SHP77 treated with DMSO at 0.1 percent for 48 hours (cell line): ENCODE results near the gene DSCAML1.
"Not testable (repeated sequence)": the region's sequence is repeated elsewhere in the genome, so short reads cannot be mapped to it uniquely, and the experiment has no call there.

ENCODE experiments used
- DNase-seq: peaks from one replicate; lab custom pipeline; 2025; lab: John Stamatoyannopoulos, UW

The DSCAML1 gene

DNA sequence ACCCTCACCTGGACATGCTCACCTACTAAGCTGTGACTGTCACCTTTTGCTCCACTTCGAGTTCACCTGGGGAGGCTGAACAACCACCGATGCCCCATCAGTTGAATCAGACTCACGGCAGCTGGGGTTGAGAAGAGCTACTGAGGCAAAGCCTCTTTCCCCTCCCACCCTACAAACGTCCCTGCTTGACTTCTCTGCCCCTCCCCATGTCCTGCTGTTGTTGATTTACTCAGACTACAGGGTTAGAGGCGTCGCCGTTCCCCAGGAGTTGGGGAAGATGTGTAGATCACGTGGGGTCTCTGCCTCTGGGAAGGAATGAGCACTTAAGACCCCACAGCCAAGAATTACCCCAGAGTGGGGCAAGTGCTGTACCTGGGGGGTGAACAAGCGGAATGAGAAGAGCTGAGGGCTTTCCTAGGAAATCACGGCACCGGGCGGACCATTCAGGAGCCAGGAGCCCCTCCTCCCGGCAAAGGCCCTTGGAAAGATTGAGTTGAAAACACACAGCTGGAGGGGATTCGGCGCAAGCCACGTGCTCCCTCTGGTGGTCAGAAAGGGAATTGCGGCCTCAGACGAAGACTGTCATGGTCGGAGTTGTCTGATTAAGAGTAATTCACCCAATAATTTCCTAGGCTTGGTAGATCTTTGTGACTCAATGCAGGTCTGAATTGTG is 20.5 kb upstream of the DSCAML1 start:
- peak; percentile 16 for DNase-seq

DNA sequence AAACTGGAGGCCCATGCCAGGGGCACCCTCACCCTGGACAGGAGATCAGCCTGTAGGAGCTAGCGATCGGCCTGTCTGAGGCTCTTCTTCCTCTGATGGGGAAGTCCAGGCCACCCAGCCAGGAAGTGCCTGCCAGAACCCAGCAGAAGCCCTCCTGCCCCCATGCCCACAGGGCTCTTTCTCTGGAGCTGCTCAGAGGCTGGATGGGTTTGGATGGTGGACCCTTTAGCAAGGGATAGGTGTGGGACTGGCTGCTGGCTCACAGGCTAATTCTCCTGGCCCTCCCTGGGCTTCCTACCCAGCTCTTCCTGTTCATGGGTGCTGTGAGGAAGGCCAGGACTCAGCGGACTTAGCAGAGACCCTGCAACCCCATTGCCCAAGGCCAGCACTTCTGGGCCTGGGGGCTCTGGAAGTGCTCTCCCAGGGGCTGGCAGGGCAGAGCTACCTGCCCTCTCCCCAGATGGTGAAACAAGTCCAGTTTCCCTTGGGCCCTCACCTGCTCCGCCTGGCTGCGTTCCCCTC is 19.9 kb upstream of the DSCAML1 start:
- DNase-seq, result no peak

DNA sequence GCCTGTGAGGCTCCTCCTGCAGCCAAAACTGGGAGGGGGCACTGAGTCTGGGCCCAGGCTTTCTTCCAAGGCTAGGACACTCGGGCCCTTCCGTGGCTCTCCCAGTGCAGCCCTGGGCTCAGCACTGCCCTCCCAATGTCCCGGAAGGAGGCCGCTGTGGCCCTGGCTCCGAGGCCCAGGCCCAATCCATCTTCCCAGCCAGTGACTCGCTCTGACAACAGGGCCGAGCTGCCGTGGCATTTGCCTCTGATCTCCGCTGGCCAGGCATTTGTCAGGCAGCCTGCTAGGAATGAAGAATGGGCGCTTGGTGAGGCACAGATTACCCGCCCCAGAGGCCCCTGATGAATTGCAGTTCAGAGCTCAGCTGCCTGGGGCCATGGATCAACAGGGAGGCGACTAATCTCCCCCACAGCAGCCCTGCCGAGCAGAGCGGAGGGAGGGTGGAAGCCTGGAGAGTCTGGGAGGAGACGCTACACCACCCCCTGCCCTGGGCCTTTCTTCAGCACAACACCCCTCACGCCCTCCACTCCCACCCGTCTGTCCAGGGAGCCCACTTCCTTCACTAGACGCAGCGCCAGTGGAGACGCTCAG is 19.2 kb upstream of the DSCAML1 start:
- no peak for DNase-seq

DNA sequence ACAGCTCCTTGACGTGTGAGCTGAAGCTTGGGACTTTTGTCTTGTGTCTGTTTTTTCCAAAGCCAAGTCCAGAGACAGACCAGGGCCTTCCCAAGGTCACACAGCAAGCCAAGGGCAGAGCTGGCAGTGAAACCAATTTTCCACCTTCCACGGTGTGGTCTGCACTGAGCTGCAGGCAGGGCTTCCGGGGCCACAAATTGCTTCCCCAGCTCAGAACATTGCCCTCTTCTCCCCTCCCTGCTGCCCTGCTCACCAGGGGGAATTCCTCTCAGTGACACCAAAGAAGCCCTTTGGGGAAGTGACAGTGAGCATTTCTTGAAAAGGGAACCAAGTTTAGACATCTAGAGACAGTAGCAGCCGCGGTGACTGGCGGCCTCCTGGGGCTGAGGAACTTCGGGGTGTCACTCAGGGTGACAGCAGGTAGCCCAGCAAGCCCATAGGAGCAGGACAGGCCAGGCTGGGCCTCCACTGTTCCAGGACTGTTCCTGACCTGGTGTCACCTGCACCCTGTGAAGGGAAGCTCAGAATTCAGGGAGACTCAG is 18.3 kb upstream of the DSCAML1 start:
- DNase-seq, result no peak

DNA sequence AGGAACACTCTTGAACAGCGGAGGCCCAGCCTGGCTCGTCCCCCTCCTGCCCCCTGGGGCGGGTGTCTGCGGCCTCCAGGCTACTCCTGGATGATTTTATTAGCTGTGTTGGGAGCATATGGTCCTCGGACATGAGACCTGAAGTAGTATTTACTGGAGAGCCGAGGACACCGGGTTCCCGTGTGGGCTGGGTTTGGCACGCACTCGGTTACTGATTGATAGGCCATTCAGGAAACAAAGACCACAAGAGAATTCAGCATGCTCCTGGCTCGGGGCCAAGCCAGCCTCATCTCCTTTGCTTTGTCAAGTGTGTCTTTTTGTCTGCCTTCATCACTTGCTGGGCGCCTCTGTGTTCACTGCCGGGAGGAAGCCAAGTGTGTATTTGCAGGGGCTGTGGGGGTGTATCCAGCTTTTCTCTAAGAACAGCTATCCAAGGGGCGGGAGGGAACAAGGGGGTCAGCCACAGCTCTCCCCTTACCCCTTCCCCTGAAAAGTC is 17.8 kb upstream of the DSCAML1 start:
- no peak for DNase-seq

DNA sequence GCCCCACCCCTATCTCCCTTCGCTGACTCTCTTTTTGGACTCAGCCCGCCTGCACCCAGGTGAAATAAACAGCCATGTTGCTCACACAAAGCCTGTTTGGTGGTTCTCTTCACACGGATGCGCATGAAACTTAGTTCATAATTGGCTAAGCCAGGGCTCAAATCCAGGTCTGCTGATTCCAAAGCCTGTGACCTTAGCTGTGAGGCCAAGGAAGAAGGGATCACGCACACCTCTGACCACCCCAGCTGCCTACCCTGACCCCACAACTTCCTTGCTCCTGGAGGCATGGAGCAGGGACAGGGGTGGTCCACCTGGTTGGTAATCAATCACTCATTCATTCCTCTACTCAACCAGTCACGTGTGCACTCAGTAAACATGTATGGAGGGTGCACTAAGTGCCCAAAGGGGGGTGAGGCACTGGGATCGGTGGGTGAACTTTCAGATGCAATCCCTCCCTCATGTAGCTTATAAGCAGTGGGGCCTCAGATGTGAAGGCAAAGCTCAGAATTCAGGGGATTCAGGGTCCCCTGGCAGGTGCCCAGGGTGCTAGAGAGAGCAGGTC is 17.3 kb upstream of the DSCAML1 start:
- DNase-seq, result no peak

DNA sequence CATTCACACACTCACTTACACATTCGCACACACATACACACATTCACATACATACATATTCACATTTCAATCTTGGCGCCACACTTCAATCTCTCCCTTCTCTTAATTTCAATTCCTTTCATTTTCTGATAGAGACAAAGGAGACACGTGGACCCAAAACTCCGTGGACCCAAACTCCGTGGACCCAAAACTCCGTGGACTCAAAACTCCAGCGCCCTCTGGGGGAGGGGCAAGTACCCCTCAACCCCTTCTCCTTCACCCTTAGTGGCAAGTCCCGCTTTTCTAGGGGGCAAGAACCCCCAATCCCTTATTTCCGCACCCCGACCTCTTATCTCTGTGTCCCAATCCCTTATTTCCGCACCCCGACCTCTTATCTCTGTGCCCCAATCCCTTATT is 13.0 kb upstream of the DSCAML1 start:
- DNase-seq, result not testable (repeated sequence)

DNA sequence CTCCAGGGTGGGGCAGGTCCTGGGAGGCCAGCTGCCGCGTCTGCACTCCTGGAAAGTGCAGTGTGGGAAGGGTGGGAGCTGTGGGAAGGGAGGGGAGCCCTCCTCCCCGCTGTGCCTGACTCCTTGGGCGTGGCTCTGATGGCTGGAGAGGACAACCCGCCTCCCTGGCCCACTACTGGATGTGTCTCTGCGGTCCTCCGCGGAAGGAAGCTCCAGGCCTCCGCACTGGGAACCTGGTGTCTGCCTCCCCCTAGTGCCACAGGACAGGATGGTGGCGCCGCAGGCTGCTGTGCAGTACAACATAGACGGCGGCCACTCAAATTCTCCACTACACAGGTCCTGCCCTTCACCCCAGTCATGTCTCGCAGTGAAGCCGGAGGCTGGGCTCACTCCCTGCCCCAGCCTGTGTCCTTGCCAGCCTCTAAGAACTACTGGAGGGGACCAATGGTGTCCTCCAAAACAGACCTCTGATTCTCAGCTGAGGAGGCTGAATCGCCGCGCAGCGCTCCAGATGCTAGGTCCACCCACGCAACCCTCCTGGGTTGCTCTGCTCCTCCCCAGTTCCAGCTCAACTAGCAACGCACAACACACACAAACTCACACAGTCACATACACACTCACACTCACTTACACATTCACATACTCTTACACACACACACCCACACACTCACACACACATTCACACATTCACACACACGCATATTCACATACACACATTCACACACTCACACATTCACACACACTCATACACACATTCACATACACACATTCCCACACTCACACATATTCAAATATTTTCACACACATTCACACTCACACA is 12.4 kb upstream of the DSCAML1 start:
- peak; percentile 53 for DNase-seq

DNA sequence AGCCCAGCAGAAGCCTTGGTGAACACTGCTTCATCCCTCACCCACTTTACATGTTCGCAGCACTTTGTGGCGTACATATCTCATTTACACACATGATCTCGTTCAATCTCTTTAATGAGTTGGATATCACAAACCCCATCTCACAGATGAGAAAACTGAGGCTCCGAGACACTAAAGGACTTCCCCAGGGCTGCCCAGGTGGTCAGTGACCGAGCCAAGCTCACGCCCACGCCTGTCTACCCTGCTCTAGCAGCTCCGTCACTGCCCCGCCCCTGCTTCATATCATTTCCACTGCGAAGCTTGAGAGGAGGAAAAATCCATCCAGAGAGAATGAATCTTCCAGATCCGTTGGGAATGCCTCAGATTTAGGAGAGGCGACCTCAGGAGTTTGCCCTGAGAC is 11.8 kb upstream of the DSCAML1 start:
- DNase-seq, result no peak

DNA sequence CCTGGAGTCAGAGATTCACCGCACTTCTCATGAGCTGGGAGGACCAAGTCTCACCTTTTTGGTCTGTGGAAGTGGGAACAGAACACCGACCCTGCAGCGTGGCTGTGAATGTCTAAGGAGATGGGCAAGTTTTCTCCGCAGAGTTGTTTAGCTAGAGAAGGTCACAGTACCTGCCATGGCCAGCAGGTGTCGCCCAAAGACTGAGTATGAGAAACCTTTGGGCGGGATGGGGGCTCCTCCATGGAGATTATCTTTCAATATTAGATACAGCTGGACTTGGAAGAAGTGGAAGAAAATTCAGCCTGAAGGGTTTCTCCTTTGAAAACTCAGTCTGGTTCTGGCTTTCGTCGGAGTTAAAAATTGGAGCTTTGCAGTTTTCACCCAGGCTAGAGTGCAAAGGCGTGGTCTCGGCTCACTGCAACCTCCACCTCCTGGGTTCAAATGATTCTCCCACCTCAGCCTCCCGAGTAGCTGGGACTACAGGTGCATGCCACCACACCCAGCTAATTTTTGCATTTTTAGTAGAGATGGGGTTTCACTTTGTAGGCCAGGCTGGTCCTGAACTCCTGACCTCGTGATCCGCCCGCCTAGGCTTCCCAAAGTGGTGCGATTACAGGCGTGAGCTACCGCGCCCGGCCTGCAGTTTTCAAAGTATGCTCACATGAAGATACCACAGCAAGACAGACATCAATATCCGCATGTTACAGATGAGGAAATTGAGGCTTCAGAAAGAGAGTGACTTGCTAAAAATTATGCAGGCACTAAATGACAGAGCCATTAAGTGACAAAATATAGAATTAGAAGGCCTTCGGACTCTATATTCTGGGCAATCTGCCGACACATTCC is 10.7 kb upstream of the DSCAML1 start:
- DNase-seq, result peak; percentile 6

DNA sequence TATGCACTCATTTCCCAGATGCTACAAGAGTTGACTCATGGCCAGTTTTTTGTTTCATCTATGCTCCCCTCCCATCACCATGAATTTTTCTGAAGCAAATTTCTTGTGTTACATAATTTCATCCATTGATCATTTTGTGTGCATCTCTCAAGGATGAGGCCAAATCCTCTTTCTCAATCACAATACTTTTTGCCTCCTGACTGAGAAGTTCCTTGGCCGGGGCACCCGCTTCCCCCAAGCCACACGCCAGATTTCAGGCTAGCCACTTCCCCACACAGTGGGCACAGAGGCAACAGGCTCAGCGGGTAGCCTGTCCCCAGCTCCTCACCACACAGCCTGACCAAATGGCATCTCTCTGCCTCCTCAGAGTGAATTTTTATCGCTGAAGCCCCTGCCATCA is 9.8 kb upstream of the DSCAML1 start:
- DNase-seq, result no peak

DNA sequence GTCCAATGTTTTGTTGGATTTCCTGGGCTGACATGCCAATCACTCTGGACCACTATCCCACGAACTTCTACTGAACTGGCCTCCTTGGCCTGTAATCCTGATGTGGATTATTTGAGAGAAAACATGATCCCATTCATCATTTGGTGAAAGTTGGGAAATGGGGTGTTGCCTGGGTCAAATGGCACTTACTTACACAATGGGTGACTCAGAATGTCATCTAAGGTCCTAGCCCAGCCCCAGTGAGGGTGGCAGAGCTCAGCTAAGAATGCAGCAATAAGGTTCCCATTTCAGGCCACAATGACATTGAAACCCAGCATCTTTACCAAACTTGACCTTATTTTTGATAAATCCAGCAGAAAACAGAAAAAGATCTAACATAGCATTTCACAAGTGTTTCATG is 8.0 kb upstream of the DSCAML1 start:
- no peak for DNase-seq

DNA sequence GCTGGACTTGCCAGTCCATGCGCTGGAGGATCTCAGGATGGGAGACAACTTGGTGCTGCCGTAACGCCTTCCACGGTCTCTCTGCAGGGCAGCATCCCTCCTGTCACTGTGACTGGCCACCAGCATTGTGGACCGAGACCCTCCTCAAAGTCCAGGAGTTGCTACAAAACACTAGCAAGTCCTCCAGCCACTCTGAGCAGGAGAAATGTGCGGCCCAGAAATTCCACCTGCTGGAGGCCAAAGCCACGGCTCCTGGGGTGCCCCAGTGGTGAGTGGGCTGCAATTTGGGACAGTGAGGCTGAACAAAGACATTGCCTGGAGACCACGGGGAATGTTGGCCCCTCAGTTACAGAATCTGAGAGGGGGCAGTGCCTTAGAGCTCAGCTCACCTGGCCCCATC is 6.9 kb upstream of the DSCAML1 start:
- no peak for DNase-seq

DNA sequence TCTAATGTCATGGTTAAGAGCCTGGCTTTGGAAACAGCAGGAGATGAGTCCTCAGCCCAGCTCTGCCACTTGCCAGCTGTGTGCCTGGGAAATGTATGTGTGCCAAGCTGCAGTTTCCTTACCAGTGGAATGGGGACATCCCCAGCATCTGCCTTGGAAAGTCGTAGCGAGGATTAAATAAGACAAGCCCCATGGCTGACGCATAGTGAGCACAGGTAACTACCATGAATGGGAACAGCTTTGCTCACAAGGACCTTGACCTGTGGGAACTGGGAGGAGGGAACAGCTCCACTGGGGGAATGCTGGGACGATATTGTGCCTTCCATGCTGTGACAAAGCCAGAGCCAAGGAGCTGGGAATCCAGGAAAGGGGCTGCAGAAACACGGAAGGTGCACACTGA is 2.6 kb upstream of the DSCAML1 start:
- no peak for DNase-seq

DNA sequence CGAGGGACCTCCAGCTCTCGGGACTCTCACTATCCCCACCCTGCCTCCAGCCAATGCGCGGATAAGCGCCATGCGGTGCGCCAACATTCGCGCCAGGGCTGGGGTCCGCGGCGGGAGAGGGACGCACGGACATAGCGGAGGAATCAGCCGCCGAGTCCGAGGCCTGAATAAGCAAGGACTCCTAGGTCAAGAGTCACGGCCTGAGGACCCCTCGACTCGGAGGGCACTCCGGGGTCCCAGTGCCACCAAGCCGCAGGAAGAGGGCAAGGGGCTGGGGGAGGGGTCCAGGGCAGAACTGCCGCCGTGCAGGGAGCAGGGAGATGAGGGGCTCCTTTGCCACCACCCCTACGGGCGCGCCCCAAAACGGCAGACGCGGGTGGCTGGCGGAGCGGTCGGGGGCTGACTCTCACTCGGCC is 552 bp downstream of the DSCAML1 start:
- DNase-seq, result no peak

DNA sequence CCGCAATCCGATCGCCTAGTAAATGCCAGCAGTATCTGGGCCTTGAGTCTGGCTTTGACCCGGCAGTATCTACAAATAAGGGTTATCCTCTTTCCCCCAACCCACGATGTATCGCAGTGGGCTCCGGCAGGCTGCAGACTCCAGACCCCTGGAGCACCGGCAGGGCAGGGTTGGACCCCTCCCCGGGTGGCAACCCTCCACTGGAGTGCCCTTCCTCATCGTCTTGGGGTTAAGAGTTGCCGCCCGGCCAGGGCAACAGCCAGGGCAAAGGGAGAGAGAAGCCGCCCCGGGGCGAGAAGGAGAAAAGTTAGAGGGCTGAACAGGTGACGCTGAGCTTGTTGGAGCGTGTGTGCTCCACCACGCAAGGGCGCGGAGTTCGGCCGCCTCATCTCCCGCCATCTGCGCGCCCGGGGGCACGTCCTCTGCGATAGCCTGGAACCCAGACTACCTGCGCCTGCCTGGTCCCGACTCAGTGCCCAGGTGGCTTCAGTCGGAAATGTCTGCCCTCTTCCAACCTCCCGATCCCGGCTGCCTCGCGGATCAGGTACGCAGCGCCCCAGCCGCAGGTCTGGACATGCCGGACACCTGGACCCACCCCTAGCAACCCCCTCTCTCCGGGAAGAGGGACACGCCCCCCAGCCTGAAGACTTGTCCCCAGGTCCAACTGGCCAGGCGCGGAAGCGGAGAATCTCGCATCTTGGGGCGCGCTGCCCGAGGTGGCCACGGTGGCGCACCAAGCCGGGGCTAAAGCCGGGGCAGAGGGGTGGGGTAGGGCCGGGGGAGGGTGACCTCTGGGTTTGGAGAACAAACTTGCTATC is 1.2 kb downstream of the DSCAML1 start:
- DNase-seq, result no peak

DNA sequence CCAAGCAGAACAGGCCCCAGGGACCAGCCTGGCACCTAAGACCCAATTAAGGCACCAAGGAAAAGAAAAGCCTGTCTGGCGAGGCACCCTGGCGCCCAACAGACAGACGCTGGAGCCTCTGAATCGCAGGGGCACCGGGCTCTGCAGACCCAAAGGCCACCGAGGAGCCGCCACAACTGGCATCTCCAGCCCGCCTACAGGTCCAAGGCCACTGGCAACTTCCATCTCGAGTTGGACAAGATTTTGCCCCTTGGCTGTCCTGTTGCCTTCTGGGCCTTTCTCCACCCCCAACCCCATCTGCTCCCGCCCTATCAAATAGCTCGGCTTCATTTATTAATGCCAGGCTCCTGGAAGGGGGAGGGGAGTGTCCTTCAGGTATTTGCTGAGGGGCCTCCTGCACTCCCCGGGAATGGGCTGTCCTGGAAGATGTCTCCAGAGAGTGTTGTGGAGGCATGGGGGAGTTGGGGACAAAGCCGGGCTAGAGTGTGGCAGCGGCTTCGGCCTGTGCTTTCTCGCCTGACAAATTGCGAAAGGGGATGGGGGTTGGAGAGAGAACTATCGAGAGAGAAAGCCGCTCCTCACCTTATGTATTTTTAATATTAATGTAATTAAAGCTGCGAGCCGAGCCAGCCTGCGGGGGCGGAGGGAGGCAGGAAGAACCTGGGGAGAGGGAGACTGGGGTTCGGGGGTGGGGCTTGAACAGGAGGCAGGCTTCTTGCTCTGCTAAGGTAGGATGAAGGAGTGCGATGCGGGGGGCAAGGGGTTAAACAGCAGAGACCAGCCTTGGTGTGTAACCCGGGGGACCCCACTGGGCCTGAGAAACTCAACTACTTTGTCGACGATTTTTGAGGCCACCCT is 2.0 kb downstream of the DSCAML1 start:
- DNase-seq, result no peak

DNA sequence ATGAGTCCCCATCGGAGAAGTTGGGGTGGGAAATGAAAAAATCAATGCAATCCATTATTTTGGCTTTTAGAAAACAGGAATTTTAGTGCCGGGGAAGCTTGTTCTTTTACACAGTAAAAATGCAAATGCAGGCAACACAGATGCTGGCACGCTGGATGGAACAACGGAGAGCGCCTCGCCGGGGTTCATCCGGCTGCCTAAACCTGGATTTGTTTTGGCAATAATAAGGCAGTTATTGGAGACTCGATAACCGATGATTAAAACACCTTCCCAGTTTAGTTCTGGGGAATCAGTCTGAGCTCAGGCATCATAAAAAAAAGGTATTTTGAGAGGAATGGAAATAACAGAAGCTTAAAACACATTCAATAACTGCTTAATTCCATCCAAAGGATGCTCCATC is 2.9 kb downstream of the DSCAML1 start:
- DNase-seq, result no peak

DNA sequence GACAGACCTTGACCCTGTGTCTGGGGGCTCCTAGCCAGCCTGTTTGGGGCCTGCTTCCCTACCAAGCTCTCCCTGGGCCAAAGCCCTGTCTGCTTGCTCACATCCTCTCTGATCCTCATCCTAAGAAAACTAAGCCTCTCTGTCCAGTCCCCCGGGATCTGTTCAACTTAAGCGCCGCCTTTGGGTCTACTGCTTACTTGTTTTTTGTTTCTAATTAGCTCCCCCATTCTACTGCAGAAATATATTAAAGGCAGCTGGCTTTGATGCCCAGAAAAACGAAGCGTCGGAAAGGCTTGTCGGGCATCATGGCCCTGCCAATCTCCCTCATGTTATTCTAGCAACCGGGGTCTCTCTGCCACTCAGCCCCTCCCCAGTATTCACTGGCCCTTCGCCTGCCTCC is 3.4 kb downstream of the DSCAML1 start:
- no peak for DNase-seq

DNA sequence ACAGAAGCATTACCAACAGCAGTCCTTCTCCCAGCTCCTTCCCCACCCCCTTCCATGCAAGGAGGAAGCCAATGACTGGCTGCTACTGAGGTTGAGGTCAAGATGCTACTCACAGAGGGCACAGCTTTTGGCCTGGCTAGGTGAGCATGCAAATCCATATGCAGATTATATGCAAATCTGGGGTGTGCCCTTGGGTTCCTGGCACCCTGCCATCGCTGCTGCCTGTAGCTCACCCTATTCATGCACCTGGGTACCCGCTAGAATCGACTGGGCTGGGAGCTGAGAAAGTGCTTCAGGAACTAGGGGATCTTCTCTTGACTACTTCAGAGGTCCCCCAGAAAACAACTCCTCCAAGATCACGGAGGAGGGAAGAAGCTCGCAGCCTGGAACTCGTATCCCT is 4.0 kb downstream of the DSCAML1 start:
- no peak for DNase-seq
